Upper lobe of left lung (tissue), 6 donors: ENCODE measurements around the gene RPRD1A. TPM values are rescaled to one million over a fixed set of nuclear protein-coding genes. Genes with fewer than 3 reads are reported as not detected.

Experiments used
- ATAC-seq, 2 donors: fragments of 200-7000 bp; cut with Tn5 transposase; one replicate each; pipeline ENCODE4 v1.9.1; 2022; ENCODE audit warnings: mild to moderate bottlenecking in 2 of 2, moderate library complexity in 2 of 2; ENCODE audit not compliant: low FRiP score in 2 of 2
- DNase-seq, 2 donors: peaks; one replicate each; pipeline ENCODE4 v3.0.0-alpha.2; 2019 to 2020
- H3K27ac ChIP-seq, 4 donors: fragments of 200-600 bp; sonication (generic); one replicate each; pipeline ENCODE4 v1.5.1; 2016 to 2019
- H3K27me3 ChIP-seq, 4 donors: fragments of 200-600 bp; sonication (generic); one replicate each; pipeline ENCODE4 v1.5.1; 2017 to 2019
- H3K36me3 ChIP-seq, 4 donors: fragments of 200-600 bp; sonication (generic); one replicate each; pipeline ENCODE4 v1.5.1; 2016 to 2019
- H3K4me1 ChIP-seq, 4 donors: fragments of 200-600 bp; sonication (generic); one replicate each; pipeline ENCODE4 v1.5.1; 2018 to 2019
- H3K4me3 ChIP-seq, 4 donors: fragments of 200-600 bp; sonication (generic); one replicate each; pipeline ENCODE4 v1.5.1; 2017 to 2019; ENCODE audit warnings: mild to moderate bottlenecking in 2 of 4, moderate library complexity in 1 of 4
- H3K9me3 ChIP-seq, 4 donors: fragments of 200-600 bp; sonication (generic); one replicate each; pipeline ENCODE4 v1.5.1; 2018 to 2019
- CTCF ChIP-seq, 6 experiments: fragments of 450-650 bp in 4 of 6; fragments of 200-600 bp in 2 of 6; sonication (generic) in 2 of 6; IDR thresholded peaks; one replicate each; pipeline ENCODE4 v1.5.1; 2016 to 2019; ENCODE audit warnings: antibody characterized with exemption in 6 of 6
- EP300 ChIP-seq, 4 donors: sonication (generic); formaldehyde crosslinking; IDR thresholded peaks; one replicate each; pipeline ENCODE4 v1.5.1; 2017; ENCODE audit warnings: antibody characterized with exemption in 4 of 4, control low read depth in 2 of 4
- POLR2A ChIP-seq, 4 donors: fragments of 450-650 bp; IDR thresholded peaks; one replicate each; pipeline ENCODE4 v1.5.1; 2016 to 2017; ENCODE audit warnings: antibody characterized with exemption in 4 of 4, mild to moderate bottlenecking in 2 of 4
- POLR2AphosphoS5 ChIP-seq, 2 donors: sonication (generic); formaldehyde crosslinking; IDR thresholded peaks; one replicate each; pipeline ENCODE4 v1.5.1; 2017; ENCODE audit warnings: antibody characterized with exemption in 2 of 2
- WGBS, 2 donors: methylation state at CpG; one replicate each; pipeline ENCODE4 v1.1.5; 2017 to 2018; 5-methylcytosine and 5-hydroxymethylcytosine counted together
- total RNA-seq, 6 donors: library from RNA; depleted of rRNA in 4 of 6; stranded (reverse); fragments of >200 nt in 4 of 6; gene quantifications; one replicate each; pipeline versions ENCODE4 v1.1.0 to v1.2.1, GENCODE V29; 2016 to 2021
- donor health status: DM: no; HTN: no; CAD: no; lungs with moderate emphysema.
- donor health status: DM: no; HTN: yes; CAD: no; lungs with severe emphysema.

The RPRD1A gene
- total RNA-seq, 6 donors from 2014 or later = 30.6 to 84.4 (median 44.3) TPM

GRCh38 chr18:36023336-36023735 lies 44.0 kb downstream of the RPRD1A start:
- DNase-seq (no peak), ATAC-seq (no peak)
- Histone ChIP-seq H3K9me3 (no peaks in the 10 kb centered on the region), H3K4me3 (no peak overlapping the region), H3K36me3 (peaks cover 3 to 31% (median 6%) of the 10 kb centered on the region in 4 donors), H3K4me1 (no peaks in the 10 kb centered on the region), H3K27ac (no peak overlapping the region), H3K27me3 (no peaks in the 10 kb centered on the region)
- TF ChIP-seq POLR2AphosphoS5 (IDR thresholded peaks at IDR 0.05) (no peak), POLR2A (IDR thresholded peaks at IDR 0.05) (no peak), EP300 (IDR thresholded peaks at IDR 0.05) (no peak), CTCF (IDR thresholded peaks at IDR 0.05) (no peak)
- WGBS, 2 donors = 82 to 87% methylated on average over 1 of the region's 1 CpG

GRCh38 chr18:36020174-36020711 lies 47.1 kb downstream of the RPRD1A start:
- Histone ChIP-seq H3K4me1 (peaks cover 0 to 5% (median 0%) of the 10 kb centered on the region in 4 donors), H3K36me3 (peaks cover 0 to 8% (median 0%) of the 10 kb centered on the region in 4 donors), H3K27ac (no peak overlapping the region), H3K4me3 (no peak overlapping the region), H3K27me3 (no peaks in the 10 kb centered on the region), H3K9me3 (no peaks in the 10 kb centered on the region)
- ATAC-seq = no peak
- WGBS, 2 donors = 95 to 99% methylated on average over 3 of the region's 3 CpGs
- TF ChIP-seq CTCF (IDR thresholded peaks at IDR 0.05) (no peak), EP300 (IDR thresholded peaks at IDR 0.05) (no peak), POLR2AphosphoS5 (IDR thresholded peaks at IDR 0.05) (no peak), POLR2A (IDR thresholded peaks at IDR 0.05) (no peak)
- no peak for DNase-seq

GRCh38 chr18:36017232-36017631 lies 50.1 kb downstream of the RPRD1A start:
- H3K27me3 ChIP-seq = no peaks in the 10 kb centered on the region
- H3K27ac ChIP-seq = no peak overlapping the region
- peaks cover 0 to 5% (median 0%) of the 10 kb centered on the region in 4 donors for H3K4me1 ChIP-seq
- no peak overlapping the region for H3K4me3 ChIP-seq
- DNase-seq (no peak), ATAC-seq (no peak)
- H3K36me3 ChIP-seq = no peaks in the 10 kb centered on the region
- no peak for TF ChIP-seq EP300 (IDR thresholded peaks at IDR 0.05)
- no peak for TF ChIP-seq CTCF (IDR thresholded peaks at IDR 0.05)
- no peak for TF ChIP-seq POLR2AphosphoS5 (IDR thresholded peaks at IDR 0.05)
- TF ChIP-seq POLR2A (IDR thresholded peaks at IDR 0.05) = no peak
- WGBS, 2 donors = 92 to 96% methylated on average over 2 of the region's 2 CpGs
- H3K9me3 ChIP-seq = no peaks in the 10 kb centered on the region

GRCh38 chr18:36015629-36016028 lies 51.7 kb downstream of the RPRD1A start:
- Histone ChIP-seq H3K27ac (no peak overlapping the region), H3K27me3 (no peaks in the 10 kb centered on the region), H3K36me3 (no peaks in the 10 kb centered on the region), H3K4me1 (peaks cover 0 to 5% (median 0%) of the 10 kb centered on the region in 4 donors), H3K4me3 (no peak overlapping the region), H3K9me3 (no peaks in the 10 kb centered on the region)
- 88 to 90% methylated on average over 3 of the region's 3 CpGs for WGBS, 2 donors
- DNase-seq (no peak), ATAC-seq (no peak)
- no peak for TF ChIP-seq POLR2AphosphoS5 (IDR thresholded peaks at IDR 0.05)
- no peak for TF ChIP-seq POLR2A (IDR thresholded peaks at IDR 0.05)
- TF ChIP-seq EP300 (IDR thresholded peaks at IDR 0.05) = no peak
- TF ChIP-seq CTCF (IDR thresholded peaks at IDR 0.05) = no peak

- Histone ChIP-seq H3K36me3 (no peaks in the 10 kb centered on the region), H3K27ac (no peak overlapping the region), H3K27me3 (no peaks in the 10 kb centered on the region), H3K4me3 (no peak overlapping the region), H3K4me1 (peaks cover 0 to 5% (median 0%) of the 10 kb centered on the region in 4 donors), H3K9me3 (no peaks in the 10 kb centered on the region)
- TF ChIP-seq POLR2A (IDR thresholded peaks at IDR 0.05) (no peak), EP300 (IDR thresholded peaks at IDR 0.05) (no peak), CTCF (IDR thresholded peaks at IDR 0.05) (no peak), POLR2AphosphoS5 (IDR thresholded peaks at IDR 0.05) (no peak)
- no peak for DNase-seq
- 98% methylated on average over 2 of the region's 2 CpGs for WGBS, 2 donors
- no peak for ATAC-seq
Observed at GRCh38 chr18:36012891-36013290, 54.5 kb downstream of the RPRD1A start.
